Measurements from ENCODE around the gene CNDP2. TPM values are rescaled to one million over a fixed set of nuclear protein-coding genes. Genes with fewer than 3 reads are reported as not detected.

The CNDP2 gene
- total and polyA plus RNA-seq, 2 of the 13 experiments (the other 11 are each of a cell fraction or from before 2014, with no cell fraction given) = 64.7 to 80.8 TPM

DNA sequence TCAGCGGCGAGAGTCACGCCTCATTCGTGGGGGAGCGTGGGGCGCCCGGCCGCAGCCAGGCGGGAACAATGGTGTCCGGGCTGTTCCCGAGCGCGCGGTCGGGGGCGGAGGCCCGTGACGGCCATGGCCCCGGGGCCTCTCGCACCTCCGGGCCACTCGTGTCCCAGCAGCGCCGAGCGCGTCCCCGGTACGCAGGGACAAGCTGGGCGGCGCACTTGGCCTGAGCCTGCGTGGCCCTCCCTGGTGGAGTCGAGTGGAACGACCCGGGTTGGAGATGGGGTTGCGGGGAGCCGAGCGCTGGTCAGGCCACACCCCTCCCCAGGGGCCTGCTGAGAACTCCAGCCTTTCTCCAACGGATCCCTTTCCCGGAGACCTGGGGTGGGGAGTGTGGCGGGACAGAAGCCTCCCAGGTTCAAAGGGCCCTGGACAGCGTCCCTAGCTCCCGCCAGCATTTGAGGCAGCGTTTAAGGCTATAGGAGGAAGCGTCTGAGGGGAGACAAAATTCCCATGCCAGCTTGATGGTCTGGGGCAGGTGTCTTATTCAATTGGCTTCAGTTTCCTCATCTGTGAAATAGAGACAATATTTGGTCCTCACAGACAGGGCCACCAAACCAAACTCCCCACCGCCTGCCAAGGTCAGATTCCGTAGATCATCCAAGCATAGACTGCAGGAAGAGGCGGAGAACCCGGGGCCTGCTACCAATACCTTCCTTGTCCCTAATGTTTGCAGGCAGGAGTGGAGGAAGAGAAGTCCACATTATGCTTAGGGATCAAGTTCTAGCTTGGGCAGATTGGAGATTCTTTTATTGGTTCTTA lies 553 bp downstream of the CNDP2 start (continued):
- TF ChIP-seq ZNF616 (CRISPR knock-in tag; IDR thresholded peaks at IDR 0.05; ENCODE audit: low read depth) (0 out of 2 replicates have a peak, but pooled peaks have one; percentile 11), SMAD3 (CRISPR knock-in tag; IDR thresholded peaks at IDR 0.05) (no peak), HES4 (CRISPR knock-in tag; IDR thresholded peaks at IDR 0.05; ENCODE audit: borderline replicate concordance) (peak; percentile 95), DRAP1 (CRISPR knock-in tag; IDR thresholded peaks at IDR 0.05) (no peak), ZMAT3 (CRISPR knock-in tag; conservative IDR thresholded peaks at IDR 0.05) (peak; percentile 90), ARID3A (IDR thresholded peaks at IDR 0.05; ENCODE audit: low read depth, low read length) (no peak), SAFB2 (CRISPR knock-in tag; IDR thresholded peaks at IDR 0.05; ENCODE audit: borderline replicate concordance, low read depth) (no peak), EZH2 (conservative IDR thresholded peaks at IDR 0.05; ENCODE audit: low read depth, low read length) (no peak), SMYD3 (CRISPR knock-in tag; IDR thresholded peaks at IDR 0.05) (no peak), ZFP41 (CRISPR knock-in tag; IDR thresholded peaks at IDR 0.05; ENCODE audit: borderline replicate concordance) (no peak), ZNF543 (CRISPR knock-in tag; IDR thresholded peaks at IDR 0.05) (peak; percentile 36; the same call in 1 of the 2 replicates), PAX8 (CRISPR knock-in tag; IDR thresholded peaks at IDR 0.05; ENCODE audit: borderline replicate concordance) (no peak), HNRNPH1 (optimal IDR thresholded peaks at IDR 0.05; ENCODE audit: low read depth, low read length) (peak; percentile 75), PHF8 (CRISPR knock-in tag; IDR thresholded peaks at IDR 0.05) (peak; percentile 3; the same call in 1 of the 2 replicates), GABPB1 (CRISPR knock-in tag; IDR thresholded peaks at IDR 0.05) (no peak), AHR (CRISPR knock-in tag; IDR thresholded peaks at IDR 0.05) (no peak), ZNF549 (CRISPR knock-in tag; IDR thresholded peaks at IDR 0.05) (no peak), ZNF10 (CRISPR knock-in tag; IDR thresholded peaks at IDR 0.05; ENCODE audit: borderline replicate concordance, low read depth) (no peak), NFRKB (IDR thresholded peaks at IDR 0.05) (no peak), ZBTB1 (CRISPR knock-in tag; IDR thresholded peaks at IDR 0.05; ENCODE audit: borderline replicate concordance) (no peak), SRSF9 (IDR thresholded peaks at IDR 0.05; ENCODE audit: borderline replicate concordance, insufficient read depth, low read depth, low read length, poor library complexity, severe bottlenecking) (no peak), ERF (CRISPR knock-in tag; IDR thresholded peaks at IDR 0.05) (no peak), POLR2G (IDR thresholded peaks at IDR 0.05; ENCODE audit: low read depth, low read length) (peak; percentile 53), SUZ12 (IDR thresholded peaks at IDR 0.05; ENCODE audit: low read depth, low read length) (no peak)
- TF ChIP-seq, protein P1, sequence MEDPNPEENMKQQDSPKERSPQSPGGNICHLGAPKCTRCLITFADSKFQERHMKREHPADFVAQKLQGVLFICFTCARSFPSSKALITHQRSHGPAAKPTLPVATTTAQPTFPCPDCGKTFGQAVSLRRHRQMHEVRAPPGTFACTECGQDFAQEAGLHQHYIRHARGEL (CRISPR knock-in tag; IDR thresholded peaks at IDR 0.05) = 0 out of 2 replicates have a peak, but pooled peaks have one; percentile 36
- TF ChIP-seq, protein P2, sequence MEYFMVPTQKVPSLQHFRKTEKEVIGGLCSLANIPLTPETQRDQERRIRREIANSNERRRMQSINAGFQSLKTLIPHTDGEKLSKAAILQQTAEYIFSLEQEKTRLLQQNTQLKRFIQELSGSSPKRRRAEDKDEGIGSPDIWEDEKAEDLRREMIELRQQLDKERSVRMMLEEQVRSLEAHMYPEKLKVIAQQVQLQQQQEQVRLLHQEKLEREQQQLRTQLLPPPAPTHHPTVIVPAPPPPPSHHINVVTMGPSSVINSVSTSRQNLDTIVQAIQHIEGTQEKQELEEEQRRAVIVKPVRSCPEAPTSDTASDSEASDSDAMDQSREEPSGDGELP (IDR thresholded peaks at IDR 0.05; ENCODE audit: borderline replicate concordance, low read depth) = no peak
- TF ChIP-seq, protein P3, sequence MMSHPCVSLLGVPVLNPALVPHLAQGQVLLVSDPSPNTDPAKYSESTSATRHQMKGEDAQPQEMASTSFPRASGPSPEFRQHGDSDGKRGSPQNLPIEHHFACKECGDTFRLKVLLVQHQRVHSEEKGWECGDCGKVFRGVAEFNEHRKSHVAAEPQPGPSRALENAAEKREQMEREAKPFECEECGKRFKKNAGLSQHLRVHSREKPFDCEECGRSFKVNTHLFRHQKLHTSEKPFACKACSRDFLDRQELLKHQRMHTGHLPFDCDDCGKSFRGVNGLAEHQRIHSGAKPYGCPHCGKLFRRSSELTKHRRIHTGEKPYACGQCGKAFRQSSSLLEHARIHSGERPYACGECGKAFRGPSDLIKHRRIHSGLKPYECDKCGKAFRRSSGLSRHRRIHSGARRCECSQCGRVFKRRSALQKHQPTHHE (CRISPR knock-in tag; IDR thresholded peaks at IDR 0.05; ENCODE audit: borderline replicate concordance) = no peak; the same call in 1 of the 2 replicates

Data from HepG2 (cell line).